8988T (cell line): ENCODE data around the gene DOCK11.
"Not testable (repeated sequence)": the region's sequence is repeated elsewhere in the genome, so short reads cannot be mapped to it uniquely, and the experiment has no call there.

Experiments
- DNase-seq: peaks from one replicate; pipeline ENCODE4 v3.0.0; 2011

DOCK11 gene

GRCh38 chrX:118577041-118577440, 81.4 kb downstream of the DOCK11 start:
- no peak for DNase-seq

DNA sequence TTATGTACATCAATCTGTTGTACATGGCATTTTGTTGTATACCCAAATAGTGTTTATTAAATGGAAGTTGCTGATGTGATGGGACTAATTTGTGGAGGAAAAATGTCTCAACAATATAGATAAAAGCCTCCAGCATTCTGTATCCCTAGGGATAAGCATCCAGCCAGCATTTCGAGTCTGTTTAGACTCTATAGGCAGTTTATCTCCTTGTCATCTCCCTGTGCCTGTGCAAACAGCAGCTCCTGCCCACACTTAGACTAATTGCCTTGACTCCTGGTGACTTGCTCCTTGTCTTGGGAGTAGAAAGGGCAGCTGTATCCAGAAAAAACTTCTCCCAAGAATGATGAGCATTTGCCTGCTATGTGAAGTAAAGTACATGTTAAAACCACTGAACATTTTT, 83.8 kb downstream of the DOCK11 start:
- no peak for DNase-seq

DNA sequence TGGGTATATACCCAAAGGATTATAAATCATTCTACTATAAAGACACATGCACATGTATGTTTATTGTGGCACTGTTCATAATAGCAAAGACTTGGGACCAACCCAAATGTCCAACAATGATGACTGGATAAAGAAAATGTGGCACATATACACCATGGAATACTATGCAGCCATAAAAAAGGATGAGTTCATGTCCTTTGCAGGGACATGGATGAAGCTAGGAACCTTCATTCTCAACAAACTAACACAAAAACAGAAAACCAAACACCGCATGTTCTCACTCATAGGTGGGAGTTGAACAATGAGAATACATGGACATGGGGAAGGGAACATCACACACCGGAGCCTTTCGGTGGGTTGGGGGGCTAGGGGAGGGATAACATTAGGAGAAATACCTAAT, 87.3 kb downstream of the DOCK11 start:
- DNase-seq = not testable (repeated sequence)

DNA sequence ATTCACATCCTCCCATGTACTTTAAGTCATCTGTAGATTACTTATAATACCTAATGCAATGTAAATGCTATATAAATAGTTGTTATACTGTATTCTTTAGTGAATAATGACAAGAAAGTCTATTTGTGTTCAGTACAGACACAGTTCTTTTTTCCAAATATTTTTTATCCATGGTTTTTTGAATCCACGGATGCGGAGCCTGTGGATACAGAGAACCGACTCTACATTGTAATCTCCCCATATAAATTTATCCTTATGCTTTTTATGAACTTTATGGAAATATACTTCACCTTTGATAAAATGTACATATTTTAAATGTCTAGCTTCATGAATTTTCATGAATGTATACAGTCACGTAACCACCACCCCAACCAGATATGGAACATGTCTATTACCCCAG, 88.2 kb downstream of the DOCK11 start:
- DNase-seq = no peak

DNA sequence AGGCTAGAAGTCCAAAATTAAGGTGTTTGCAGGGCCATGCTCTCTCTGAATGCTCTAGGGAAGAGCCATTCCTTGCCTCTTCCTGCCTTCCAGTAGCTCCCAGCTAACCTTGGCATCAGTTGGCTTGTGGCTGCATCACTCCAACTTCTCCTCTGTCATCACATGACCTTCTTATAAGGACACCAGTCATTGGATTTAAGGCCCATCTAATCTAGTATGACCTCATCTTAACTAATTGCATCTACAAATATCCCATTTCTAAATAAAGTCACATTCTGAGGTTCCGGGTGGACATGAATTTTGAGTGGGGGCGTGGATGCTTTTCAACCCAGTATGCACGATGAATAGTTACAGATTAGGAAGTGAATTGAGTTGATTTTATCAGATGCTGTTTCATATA, 89.7 kb downstream of the DOCK11 start:
- DNase-seq = no peak

DNA sequence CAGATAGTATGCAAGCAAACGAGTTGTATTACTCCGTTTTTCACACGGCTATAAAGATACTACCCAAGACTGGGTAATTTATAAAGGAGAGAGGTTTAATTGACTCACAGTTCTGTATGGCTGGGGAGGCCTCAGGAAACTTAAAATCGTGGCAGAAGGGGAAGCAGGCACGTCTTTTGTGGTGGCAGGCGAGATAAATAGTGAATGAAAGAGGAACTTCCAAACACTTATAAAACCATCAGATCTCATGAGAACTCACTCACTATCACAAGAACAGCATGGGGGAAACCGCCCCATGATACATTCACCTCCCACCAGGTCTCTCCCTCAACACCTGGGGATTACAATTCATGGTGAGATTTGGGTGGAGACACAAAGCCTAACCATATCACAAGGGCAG, 90.6 kb downstream of the DOCK11 start:
- DNase-seq = not testable (repeated sequence)

DNA sequence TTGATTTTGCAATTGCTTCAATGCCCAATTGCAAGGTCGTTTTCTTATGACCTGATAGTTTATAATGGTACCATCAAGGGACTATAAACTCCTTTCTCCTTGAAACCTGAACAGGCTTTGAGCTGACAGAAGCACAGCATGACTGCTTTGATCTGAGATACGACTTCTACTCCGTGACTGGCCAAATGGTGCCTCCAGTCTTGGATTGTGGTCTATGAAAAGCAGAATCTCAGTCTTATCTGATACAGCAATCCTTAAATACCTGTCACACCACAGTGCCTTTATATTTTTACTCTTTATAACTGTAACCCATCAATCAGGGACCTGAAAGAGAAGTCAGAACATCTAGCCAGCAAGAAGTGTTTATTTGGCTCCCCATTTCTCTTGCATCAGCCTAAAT, 93.1 kb downstream of the DOCK11 start:
- DNase-seq = no peak

DNA sequence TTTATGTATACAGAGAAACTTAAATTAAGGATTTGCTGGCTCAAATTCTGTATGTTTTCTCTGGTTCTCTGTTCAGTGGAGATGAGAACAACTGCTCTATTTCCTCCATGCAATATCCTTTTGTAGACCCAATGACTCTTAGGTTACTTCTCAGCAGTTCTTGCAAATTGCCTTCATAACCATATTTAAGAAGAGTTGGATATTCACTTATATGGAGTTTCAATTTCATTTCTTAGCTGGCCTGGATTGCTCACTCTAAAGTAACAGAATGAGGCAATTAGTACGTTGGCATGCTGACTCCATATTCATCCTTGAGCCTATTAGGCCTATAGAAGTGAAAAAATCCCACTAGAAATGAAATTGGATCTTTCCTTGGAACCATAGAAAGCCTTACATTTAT, 93.6 kb downstream of the DOCK11 start:
- DNase-seq = no peak

- no peak for DNase-seq
Measured at GRCh38 chrX:118593407-118593806, 97.8 kb downstream of the DOCK11 start.

GRCh38 chrX:118594697-118595420, 99.2 kb downstream of the DOCK11 start:
- no peak for DNase-seq

DNA sequence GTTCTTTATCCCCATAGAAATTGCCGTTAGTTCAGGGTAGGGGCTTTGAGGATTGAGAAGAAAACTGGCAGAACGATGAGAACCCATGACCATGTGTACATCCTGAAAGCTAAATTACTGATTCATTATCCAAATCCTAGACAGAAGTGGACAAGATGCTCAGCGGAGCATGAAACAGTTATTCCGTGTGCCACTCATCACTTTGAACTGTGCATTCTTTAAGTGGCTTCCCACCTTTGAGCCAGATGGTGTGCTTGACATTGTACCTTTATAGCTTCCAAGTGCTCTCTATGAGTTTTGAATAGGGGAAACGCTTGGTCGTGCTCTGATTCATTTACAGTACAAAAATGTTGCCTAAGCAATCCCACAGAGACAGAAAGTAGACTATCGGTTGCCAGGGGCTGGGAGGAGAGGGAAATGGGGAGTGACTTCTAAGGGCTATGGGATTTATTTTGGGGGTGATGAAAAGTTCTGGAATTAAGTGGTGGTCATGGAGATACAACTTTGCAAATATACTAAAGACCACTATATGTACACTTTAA, 100.0 kb downstream of the DOCK11 start:
- no peak for DNase-seq

- DNase-seq = no peak
Measured at GRCh38 chrX:118596390-118596789, 100.8 kb downstream of the DOCK11 start.

- peak; percentile 7 for DNase-seq
Measured at GRCh38 chrX:118603981-118604380, 108.4 kb downstream of the DOCK11 start.

DNA sequence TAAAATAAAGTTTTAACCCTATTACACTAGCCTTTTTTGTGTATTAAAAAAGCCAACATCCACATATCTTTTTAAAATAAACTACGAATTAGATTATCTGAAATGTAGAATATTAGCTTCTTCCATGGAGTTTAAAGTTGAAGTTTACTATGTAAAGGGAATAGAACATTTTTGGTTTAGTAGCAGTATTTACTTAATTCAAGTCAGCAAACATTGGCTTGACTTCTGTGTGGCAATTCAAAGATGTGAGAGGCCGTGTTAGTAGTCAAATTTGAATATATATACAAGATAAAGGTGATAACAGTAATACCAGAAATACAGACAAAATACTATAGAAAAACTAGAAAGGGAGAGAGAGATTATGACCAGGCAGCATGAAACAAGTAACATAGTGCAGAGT, 116.7 kb downstream of the DOCK11 start:
- DNase-seq = no peak

DNA sequence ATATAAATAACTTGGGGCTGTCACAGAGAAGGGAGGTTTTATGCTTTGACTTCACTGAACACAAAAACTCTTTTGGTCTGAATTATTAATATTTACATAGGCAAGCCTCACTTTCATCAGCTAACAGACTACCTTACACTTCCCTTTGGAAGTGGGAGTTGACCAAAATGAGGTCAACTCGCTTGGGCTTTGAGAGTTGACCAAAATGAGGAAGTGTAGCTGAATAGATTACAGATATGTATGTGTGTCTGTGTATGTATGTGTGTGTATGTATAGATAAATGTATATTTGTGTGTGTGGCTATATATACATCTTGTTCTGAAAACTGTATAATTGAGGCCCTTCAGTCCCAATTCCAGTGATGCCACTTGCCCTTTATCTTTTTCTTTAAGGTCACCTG, 118.5 kb downstream of the DOCK11 start:
- no peak for DNase-seq

GRCh38 chrX:118615141-118615540, 119.5 kb downstream of the DOCK11 start:
- no peak for DNase-seq

DNA sequence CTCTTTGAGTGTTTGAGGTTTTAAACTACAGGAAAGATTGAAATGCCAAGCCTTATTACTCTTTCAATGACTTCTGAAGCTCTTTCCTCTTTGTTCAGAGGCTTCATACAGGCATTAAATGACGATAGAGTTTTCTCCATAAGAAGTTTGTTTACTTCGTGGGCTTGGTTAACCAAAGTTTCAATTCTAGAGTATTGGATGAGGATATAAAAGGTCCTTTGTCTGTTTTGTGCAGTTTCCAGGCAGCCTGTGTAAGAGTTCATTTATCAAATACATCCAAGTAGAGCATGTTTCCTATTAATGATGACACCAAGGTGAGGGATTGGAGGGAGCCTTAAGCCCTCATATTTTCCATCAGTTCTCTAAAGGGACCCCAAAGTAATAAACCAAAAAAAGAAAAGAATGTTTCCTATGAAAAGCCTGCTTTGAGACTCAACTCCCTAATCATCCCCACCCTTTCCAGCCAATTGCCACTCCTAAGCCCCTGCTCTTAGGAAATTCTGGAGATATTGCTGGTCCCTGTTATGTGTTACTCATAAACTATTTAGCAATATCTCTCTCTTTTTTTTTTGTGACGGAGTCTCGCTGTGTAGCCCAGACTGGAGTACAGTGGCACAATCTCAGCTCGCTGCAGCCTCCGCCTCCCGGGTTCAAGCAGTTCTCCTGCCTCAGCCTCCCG, 125.6 kb downstream of the DOCK11 start:
- no peak for DNase-seq

DNA sequence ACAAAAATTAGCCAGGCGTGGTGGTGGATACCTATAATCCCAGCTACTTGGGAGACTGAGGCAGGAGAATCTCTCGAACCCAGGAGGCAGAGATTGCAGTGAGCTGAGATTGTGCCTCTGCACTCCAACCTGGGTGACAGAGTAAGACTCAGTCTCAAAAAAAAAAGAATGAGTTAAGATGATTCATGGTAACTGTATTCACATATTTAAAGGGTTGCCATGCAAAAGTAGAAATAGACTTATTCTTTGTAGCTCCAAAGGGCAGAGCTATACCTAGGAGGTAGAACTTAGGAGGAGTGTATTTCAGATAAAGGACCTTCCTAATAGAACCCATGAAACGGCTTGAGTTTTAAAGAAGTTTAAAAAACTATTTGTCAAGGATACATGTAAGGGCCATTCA, 127.4 kb downstream of the DOCK11 start:
- no peak for DNase-seq

GRCh38 chrX:118626346-118626745, 130.7 kb downstream of the DOCK11 start:
- no peak for DNase-seq

- DNase-seq = no peak
Measured at GRCh38 chrX:118627084-118627758, 131.6 kb downstream of the DOCK11 start.

- no peak for DNase-seq
Measured at GRCh38 chrX:118630848-118631247, 135.2 kb downstream of the DOCK11 start.

GRCh38 chrX:118631586-118631985, 136.0 kb downstream of the DOCK11 start:
- DNase-seq = no peak

DNA sequence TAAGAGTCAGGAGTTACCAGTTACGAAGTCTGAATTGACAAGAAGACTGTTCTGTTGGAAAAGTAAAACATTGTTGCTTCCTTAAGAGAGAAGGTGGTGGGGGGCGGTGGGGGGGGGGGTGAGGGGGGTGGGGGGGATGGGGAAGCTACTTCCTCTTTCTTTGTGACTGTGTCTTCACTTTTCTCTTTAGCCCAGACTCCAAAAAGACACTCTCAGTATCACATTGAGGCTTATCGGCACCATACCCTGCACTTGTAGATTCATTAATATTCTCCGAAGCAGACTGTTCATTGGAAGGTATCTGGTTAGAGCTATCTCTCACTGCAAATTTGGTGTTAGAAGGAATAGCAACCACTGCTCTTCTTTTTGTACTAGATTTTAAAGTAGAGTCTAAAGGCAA, 137.2 kb downstream of the DOCK11 start:
- DNase-seq = no peak

DNA sequence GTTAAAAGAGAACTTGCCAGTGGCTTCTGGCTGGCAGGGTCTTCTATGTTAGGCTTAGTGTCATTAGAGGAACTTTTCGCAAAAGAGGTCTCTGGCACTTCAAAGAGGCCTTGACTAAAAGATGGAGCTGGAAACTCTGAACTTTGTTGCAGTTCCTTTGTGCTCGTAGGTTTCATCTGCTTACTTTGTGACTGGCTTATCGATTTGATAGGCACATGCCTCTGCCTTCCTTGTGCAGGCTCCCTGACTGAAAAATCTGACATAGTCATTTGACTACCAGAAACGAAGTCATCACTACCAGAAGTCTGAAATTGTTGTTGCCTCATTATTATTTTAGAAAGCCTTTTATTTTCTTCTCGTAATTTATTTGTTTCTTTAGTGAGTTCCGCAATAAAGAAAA, 137.9 kb downstream of the DOCK11 start:
- no peak for DNase-seq
